Keratinocyte (primary cell): ENCODE results near the gene RAD18. TPM values are rescaled to one million over a fixed set of nuclear protein-coding genes. Genes with fewer than 3 reads are reported as not detected.

ENCODE experiments used
- DNase-seq: peaks from one replicate; pipeline ENCODE4 v3.0.0-alpha.2; 2011; ENCODE audit warnings: low read depth, missing footprints, low spot score
- FAIRE-seq: peaks from 2 replicates; lab custom pipeline; 2011; peaks lifted over from hg19 to GRCh38; lab: Jason Lieb, UNC
- H2AFZ ChIP-seq: 2 replicates; pipeline ENCODE4 v1.6.0; 2012; ENCODE audit warnings: low read length, control low read depth, inconsistent platforms; ENCODE audit not compliant: control insufficient read depth
- H3K27ac ChIP-seq: 2 replicates; pipeline ENCODE4 v1.5.1; 2011; ENCODE audit warnings: low read length; ENCODE audit not compliant: control insufficient read depth, insufficient read depth
- H3K27me3 ChIP-seq: 3 replicates; pipeline ENCODE4 v1.6.0; 2011; ENCODE audit warnings: low read length; ENCODE audit not compliant: control insufficient read depth, insufficient read depth; ENCODE audit errors: extremely low read depth
- H3K36me3 ChIP-seq, 2 experiments: 2 replicates in 1 of 2; 3 replicates in 1 of 2; pipeline ENCODE4 v1.5.1; 2011; ENCODE audit warnings: low read length in 2 of 2, mild to moderate bottlenecking in 1 of 2; ENCODE audit not compliant: control insufficient read depth in 2 of 2, insufficient read depth in 2 of 2; ENCODE audit errors: extremely low read depth in 1 of 2
- H3K4me1 ChIP-seq: 3 replicates; pipeline ENCODE4 v1.5.1; 2011; ENCODE audit warnings: low read length; ENCODE audit not compliant: control insufficient read depth, insufficient read depth; ENCODE audit errors: extremely low read depth
- H3K4me2 ChIP-seq: 3 replicates; pipeline ENCODE4 v1.6.0; 2011; ENCODE audit warnings: low read depth, low read length; ENCODE audit not compliant: control insufficient read depth, insufficient read depth; ENCODE audit errors: extremely low read depth
- H3K4me3 ChIP-seq, 3 experiments: fragments of 200-600 bp in 1 of 3; sonication (generic) in 1 of 3; 2 replicates in 2 of 3; 3 replicates in 1 of 3; pipeline ENCODE4 v1.5.1; 2011 to 2016; ENCODE audit warnings: low read length in 3 of 3, mild to moderate bottlenecking in 3 of 3, control low read depth in 2 of 3, inconsistent platforms in 1 of 3, low read depth in 1 of 3, mixed read lengths in 1 of 3, mixed run types in 1 of 3, moderate library complexity in 1 of 3; ENCODE audit not compliant: control insufficient read depth in 2 of 3, insufficient read depth in 2 of 3; ENCODE audit errors: extremely low read depth in 1 of 3
- H3K79me2 ChIP-seq: 2 replicates; pipeline ENCODE4 v1.6.0; 2012; ENCODE audit warnings: low read length; ENCODE audit not compliant: control insufficient read depth, insufficient read depth
- H3K9ac ChIP-seq: 3 replicates; pipeline ENCODE4 v1.6.0; 2011; ENCODE audit warnings: low read length; ENCODE audit not compliant: control insufficient read depth, insufficient read depth; ENCODE audit errors: extremely low read depth
- H3K9me1 ChIP-seq: 3 replicates; pipeline ENCODE4 v1.6.0; 2011; ENCODE audit warnings: low read length; ENCODE audit not compliant: control insufficient read depth, insufficient read depth; ENCODE audit errors: extremely low read depth
- H3K9me3 ChIP-seq: 2 replicates; pipeline ENCODE4 v1.5.1; 2012; ENCODE audit warnings: low read depth, low read length; ENCODE audit not compliant: control insufficient read depth
- H4K20me1 ChIP-seq: 3 replicates; pipeline ENCODE4 v1.6.0; 2011; ENCODE audit warnings: low read length; ENCODE audit not compliant: control insufficient read depth, insufficient read depth; ENCODE audit errors: extremely low read depth
- CTCF ChIP-seq, 3 experiments: IDR thresholded peaks in 1 of 3; conservative IDR thresholded peaks in 1 of 3; optimal IDR thresholded peaks in 1 of 3; 2 replicates in 2 of 3; 3 replicates in 1 of 3; pipeline versions ENCODE3 to v1.5.1; 2011; ENCODE audit warnings: low read length in 3 of 3, mild to moderate bottlenecking in 3 of 3, moderate library complexity in 2 of 3, control low read depth in 1 of 3, inconsistent platforms in 1 of 3; ENCODE audit not compliant: insufficient read depth in 2 of 3; ENCODE audit errors: extremely low read depth in 1 of 3
- EZH2 ChIP-seq: IDR thresholded peaks from one replicate; pipeline ENCODE4 v1.6.1; 2012; ENCODE audit warnings: inconsistent platforms, mild to moderate bottlenecking, low read length, moderate library complexity
- dilution Hi-C: fragments of 300-500 bp; cut with MboI; formaldehyde crosslinking; loops from one replicate; pipeline ENCODE4 v1.7.0; 2020; ENCODE audit warnings: low sequenced_read_pairs; ENCODE audit not compliant: extremely low pct_ligation_motif_present
- polyA plus RNA-seq, 5 experiments: library from polyadenylated mRNA; depleted of rRNA in 3 of 5; stranded (reverse) in 3 of 5; stranded (forward) in 1 of 5; unstranded in 1 of 5; fragments of >200 nt; gene quantifications; 1 replicate in 1 of 5; 2 replicates in 3 of 5; 3 replicates in 1 of 5; pipeline versions ENCODE4 v1.2.1 to v1.2.3, GENCODE V29; 2011 to 2012; ENCODE audit warnings: missing spikeins in 2 of 5, low read depth in 1 of 5, low replicate concordance in 1 of 5

Gene RAD18
- polyA plus RNA-seq, 1 donor (not counting 4 experiments of a cell fraction or from before 2014, with no cell fraction given): 16.0 TPM

- H3K4me3 ChIP-seq: no peak overlapping the region
- no peaks in the 10 kb centered on the region for H3K27me3 ChIP-seq
- FAIRE-seq (no peak), DNase-seq (no peak)
- no peak overlapping the region for H3K9ac ChIP-seq
- no peaks in the 10 kb centered on the region for H3K9me3 ChIP-seq
- no peak overlapping the region for H3K27ac ChIP-seq
- TF ChIP-seq CTCF (optimal IDR thresholded peaks at IDR 0.05 in 1 of 3, IDR thresholded peaks at IDR 0.05 in 1 of 3, conservative IDR thresholded peaks at IDR 0.05 in 1 of 3; ENCODE audit: extremely low read depth in 1 of 3, insufficient read depth in 2 of 3, low read length in 3 of 3) (no peak), EZH2 (no peak)
- no peak overlapping the region for H3K4me2 ChIP-seq
- H2AFZ ChIP-seq: no peak overlapping the region
- dilution Hi-C loops: no loop called here
- peaks cover 2 to 4% of the 10 kb centered on the region in 2 experiments for H3K36me3 ChIP-seq
- no peaks in the 10 kb centered on the region for H3K79me2 ChIP-seq
- H3K9me1 ChIP-seq: no peaks in the 10 kb centered on the region
- no peaks in the 10 kb centered on the region for H4K20me1 ChIP-seq
- peaks cover 6% of the 10 kb centered on the region for H3K4me1 ChIP-seq
Measured at GRCh38 chr3:8875836-8876235, 87.4 kb downstream of the RAD18 start.

GRCh38 chr3:8873740-8874139 is 89.5 kb downstream of the RAD18 start:
- no peak overlapping the region for H2AFZ ChIP-seq
- peaks cover 20% of the 10 kb centered on the region for H3K4me1 ChIP-seq
- H4K20me1 ChIP-seq: no peaks in the 10 kb centered on the region
- H3K4me3 ChIP-seq: no peak overlapping the region
- H3K27ac ChIP-seq: no peak overlapping the region
- TF ChIP-seq CTCF (optimal IDR thresholded peaks at IDR 0.05 in 1 of 3, IDR thresholded peaks at IDR 0.05 in 1 of 3, conservative IDR thresholded peaks at IDR 0.05 in 1 of 3; ENCODE audit: extremely low read depth in 1 of 3, insufficient read depth in 2 of 3, low read length in 3 of 3): no peak
- TF ChIP-seq EZH2: no peak
- DNase-seq (no peak), FAIRE-seq (no peak)
- dilution Hi-C loops: no loop called here
- no peaks in the 10 kb centered on the region for H3K79me2 ChIP-seq
- H3K9me1 ChIP-seq: no peaks in the 10 kb centered on the region
- H3K27me3 ChIP-seq: no peaks in the 10 kb centered on the region
- peaks cover 2 to 4% of the 10 kb centered on the region in 2 experiments for H3K36me3 ChIP-seq
- no peak overlapping the region for H3K9ac ChIP-seq
- no peaks in the 10 kb centered on the region for H3K9me3 ChIP-seq
- H3K4me2 ChIP-seq: no peak overlapping the region
